ENCODE measurements around the gene CPS1.

CPS1 gene

DNA sequence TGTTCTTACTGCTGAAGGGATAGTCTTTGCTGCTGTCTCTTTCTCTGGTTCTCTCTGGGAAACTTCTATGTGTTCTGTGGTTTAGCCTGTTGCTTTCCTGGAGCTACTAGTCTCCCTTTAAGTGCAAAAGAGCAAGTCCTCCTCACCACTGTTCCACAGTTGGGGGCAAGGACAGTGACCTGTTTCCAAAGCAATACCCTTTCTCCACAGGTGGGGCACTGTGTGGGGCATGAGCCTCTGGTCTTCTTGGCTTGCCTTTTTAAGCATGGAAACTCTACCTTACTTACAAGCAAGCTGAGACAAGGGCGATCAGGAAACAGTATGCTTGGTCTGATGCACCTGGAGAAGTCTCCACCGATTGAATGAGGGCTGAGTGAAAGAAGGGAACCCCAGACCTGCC lies 156.7 kb downstream of the CPS1 start:
- DNase-seq = no peak

DNA sequence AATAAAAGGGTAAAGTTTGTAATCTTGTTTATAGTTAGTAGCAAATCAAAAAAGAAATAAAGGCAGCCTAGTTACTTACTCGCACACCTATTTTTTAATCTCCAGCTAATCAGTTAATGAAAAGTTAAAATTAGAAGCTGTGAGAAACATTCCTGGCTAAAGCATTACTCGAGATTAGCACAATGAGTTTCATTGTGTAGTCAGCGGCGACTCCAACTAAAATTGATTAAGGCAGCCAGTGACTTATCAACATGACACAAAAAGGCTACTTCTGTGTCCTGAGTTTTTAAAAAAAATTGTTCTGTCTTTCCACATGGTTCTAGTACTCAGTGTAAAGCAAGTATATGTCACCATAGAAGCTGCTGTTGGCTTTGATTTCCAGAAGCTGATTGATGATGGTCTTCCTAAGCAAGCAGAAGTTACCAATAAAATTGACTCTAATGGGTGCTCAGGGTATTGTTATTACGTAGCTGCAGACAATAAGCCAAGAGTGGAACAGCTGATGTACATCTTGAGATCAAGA lies 159.2 kb downstream of the CPS1 start:
- no peak for DNase-seq

DNA sequence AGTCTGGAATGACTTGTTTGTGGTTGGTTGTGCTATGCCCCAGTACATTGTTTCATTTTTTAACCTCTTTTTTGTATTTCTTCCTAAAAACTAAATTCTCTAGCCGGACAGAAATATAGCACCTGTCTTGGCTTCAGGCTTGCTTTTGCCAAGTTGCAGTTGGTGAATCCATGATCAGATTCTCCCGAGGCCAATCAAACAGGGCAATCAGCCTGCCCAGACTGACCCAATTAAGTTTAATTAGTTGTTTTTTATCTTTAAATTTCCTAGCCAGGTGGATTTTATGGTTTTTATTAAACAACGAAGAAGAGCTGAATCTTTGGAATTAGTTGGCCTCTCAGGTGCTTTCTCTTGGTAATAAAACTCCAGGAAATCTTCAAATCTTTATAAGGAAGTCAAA lies 162.1 kb downstream of the CPS1 start:
- DNase-seq = no peak

DNA sequence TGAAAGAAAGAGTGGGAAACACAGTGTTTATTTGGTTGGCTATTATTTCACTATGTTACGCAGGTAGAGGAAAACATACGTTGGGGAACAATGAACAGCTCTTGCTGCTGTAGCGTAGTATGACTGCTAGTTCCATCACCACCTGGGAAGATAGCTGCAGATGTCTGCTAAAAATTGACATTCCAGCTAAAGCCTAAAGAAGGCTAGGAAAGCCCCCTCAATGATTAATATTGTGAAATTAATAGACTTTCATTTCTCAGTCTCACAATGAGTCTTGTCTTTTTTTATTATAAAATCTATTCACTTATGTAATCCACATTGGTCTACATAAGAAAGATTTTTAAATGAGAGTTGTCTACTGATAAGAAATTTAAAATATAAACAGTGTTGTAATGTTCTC lies 165.7 kb downstream of the CPS1 start:
- no peak for DNase-seq

DNA sequence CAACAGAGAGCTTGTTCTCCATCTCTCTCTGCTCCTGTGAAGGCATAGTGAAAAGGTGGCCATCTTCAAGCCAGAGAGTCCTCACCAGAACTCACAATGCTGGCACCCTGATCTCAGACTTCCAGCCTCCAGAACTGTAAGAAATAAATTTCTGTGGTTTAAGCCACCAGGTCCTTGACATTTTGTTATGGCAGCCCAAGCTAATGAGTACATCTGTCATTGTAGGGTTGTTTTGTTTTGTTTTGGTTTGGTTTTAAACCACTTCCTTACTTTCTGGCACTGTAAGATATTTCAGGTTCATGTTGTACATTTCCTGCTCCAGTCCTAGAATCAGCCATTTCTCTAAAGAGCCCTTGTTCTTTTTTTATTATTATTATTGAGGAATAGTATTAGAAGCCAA lies 171.2 kb downstream of the CPS1 start:
- DNase-seq = no peak

Data from CD4-positive, alpha-beta T cell treated with Interleukin-4 for 1 hour (primary cell).